ENCODE results near the gene CCDC187.

- no peak for TF ChIP-seq TAF1 (IDR thresholded peaks at IDR 0.05; ENCODE audit: low read depth, low read length)
- no peak for TF ChIP-seq POLR2A (IDR thresholded peaks at IDR 0.05; ENCODE audit: low read depth, low read length)
- TF ChIP-seq POLR2AphosphoS5 (IDR thresholded peaks at IDR 0.05; ENCODE audit: low read depth, low read length): no peak
- TF ChIP-seq SPI1 (IDR thresholded peaks at IDR 0.05; ENCODE audit: low read depth, low read length): no peak
These were observed 70.5 kb downstream of the CCDC187 start for GRCh38 chr9:136233411-136233810.

Data from GM12891 (cell line).